HG02943 (cell line): ENCODE data around the gene MEGF10.

Experiments
- ATAC-seq: cut with Tn5 transposase; IDR thresholded peaks from one replicate; pipeline ENCODE4 v1.9.1; 2021; ENCODE audit warnings: mild to moderate bottlenecking, low read depth, moderate library complexity; ENCODE audit not compliant: unreplicated experiment

The MEGF10 gene

DNA sequence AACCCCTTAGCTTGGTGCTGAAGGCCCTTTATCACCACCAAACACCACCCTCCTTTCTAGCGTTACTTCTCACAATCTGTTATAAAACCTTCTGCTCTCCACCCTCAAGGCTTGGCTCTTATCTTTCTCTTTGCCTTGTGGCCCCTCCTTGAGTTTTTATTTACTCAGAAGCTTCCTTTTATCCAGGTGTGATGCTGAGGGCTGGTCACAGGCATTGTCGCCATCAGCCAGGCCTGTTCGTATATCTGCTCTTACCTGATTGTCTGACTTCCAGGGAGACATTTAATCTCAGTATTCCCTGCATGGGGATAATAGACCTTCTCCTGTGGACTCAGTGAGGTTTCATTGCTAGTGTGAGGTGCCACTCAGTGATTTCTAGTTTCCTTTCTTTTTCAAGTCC, 34.2 kb downstream of the MEGF10 start:
- ATAC-seq: no peak

DNA sequence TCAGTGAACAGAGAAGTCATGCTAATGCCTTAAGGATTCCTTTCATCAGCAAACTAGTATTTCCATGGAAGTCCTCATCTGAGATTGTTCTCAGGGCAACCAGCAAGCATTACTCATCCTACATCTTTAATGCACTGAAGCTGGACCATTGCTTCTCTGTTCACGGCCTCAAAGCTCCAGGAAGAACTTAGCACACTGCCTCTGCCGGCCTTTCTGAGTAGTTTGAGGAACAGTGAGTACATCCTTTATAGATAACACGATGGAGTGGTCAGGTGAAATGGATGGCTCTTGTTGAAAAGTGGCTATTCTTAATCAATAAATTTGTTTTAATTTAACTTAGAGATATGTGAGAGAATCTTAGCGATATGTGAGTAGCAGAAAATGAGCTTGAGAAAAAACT, 35.8 kb downstream of the MEGF10 start:
- ATAC-seq: no peak

GRCh38 chr5:127326976-127327755, 36.6 kb downstream of the MEGF10 start:
- no peak for ATAC-seq

DNA sequence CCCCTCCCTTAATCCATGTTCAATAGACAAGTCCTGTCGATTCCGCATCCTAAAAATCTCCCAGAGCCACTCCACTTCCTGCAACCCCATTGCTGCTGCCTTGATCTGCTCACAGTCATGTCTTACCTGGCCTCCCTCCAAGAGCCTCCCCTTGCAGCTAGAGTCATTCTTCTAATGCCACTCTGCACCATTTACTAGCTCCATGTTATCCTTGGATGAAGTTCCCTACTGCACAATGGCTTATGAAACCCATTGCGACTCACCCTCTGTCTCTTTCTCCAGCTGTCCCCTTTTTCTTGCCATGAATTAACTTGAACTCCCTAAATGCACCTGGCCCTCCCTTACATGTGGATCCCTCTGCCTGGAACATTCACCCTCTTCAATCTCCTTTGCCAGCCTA, 39.5 kb downstream of the MEGF10 start:
- no peak for ATAC-seq

- no peak for ATAC-seq
These were observed 41.5 kb downstream of the MEGF10 start for GRCh38 chr5:127331890-127332649.

- ATAC-seq: no peak
These were observed 42.9 kb downstream of the MEGF10 start for GRCh38 chr5:127333483-127333882.

DNA sequence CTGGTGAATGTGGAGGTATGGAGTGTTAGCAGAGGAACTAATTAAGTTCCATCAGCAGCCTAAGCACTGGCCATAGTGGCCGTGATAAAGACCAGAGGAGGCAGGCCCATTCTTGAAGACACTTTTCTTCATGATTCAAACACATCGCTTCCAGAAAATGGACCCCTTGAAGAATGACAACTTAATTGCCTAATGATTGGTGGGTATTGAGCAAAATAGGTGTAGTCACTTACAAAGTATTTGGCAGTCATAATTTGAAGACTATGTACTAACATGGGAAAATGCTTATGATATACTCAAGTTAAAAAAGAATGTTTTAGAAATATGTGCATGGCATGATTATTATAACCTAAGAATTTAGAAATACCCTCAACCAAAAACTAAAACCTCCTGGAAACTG, 44.8 kb downstream of the MEGF10 start:
- no peak for ATAC-seq

GRCh38 chr5:127337876-127338275, 47.3 kb downstream of the MEGF10 start:
- no peak for ATAC-seq

GRCh38 chr5:127338501-127338900, 47.9 kb downstream of the MEGF10 start:
- ATAC-seq: no peak

GRCh38 chr5:127340606-127341005, 50.0 kb downstream of the MEGF10 start:
- ATAC-seq: no peak

- no peak for ATAC-seq
These were observed 51.8 kb downstream of the MEGF10 start for GRCh38 chr5:127342364-127342763.

DNA sequence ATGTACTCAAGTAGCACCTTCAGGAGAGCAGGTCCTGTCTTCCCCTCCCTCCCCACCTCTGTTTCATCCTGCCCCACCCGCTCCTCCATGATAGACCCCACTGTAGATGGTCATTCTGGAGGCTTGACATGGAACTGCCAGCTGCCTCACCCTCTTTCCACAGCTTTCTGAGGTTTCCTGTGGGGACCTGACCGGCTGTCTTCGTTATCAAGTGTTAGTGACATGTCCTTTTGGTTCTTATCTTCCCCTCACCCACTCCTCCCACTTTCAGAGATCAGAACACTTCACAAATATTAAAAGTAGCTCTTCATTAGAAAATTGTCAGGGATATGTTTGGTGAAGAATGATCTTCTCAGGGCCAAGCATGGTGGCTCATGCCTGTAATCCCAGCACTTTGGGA, 52.7 kb downstream of the MEGF10 start:
- no peak for ATAC-seq

- ATAC-seq: no peak
These were observed 53.3 kb downstream of the MEGF10 start for GRCh38 chr5:127343866-127344265.

DNA sequence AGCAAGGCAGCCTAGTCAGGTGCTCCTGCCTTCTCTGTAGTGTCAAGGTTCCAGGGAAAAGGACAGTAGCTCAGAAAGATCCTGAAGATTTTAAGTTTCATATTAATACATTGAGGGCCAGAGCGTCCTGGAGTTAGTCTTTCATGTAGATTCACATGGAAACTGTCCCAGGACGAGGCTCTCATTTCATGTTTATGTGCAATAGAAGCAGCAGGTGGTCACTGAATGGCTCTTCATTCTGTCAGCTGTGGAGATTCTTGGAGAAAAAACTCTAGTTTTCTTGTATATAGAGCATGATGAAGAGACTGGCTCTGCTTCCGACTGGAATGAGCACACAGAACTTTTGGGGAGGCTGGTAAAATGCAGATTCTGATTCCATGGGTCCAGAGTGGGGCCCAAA, 54.3 kb downstream of the MEGF10 start:
- ATAC-seq: no peak

DNA sequence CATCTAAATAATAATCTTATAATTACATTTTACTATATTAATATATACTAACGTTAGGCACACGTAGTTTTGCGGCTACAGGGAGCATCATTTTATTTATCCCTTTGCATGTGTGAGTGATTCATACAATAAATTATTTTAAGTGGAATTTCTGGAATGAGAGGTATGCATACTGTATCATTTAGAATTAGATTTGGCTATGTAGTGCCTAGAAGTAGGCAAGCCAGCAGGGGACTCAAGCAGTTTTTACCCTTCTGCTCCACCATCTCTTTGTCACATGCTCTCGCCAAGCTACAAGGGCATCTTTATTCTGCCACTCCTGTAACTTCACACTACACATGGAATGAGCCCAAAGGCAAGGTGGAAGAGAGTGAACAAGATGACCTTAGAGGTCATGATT, 60.8 kb downstream of the MEGF10 start:
- no peak for ATAC-seq

GRCh38 chr5:127352068-127352467, 61.5 kb downstream of the MEGF10 start:
- ATAC-seq: no peak

- ATAC-seq: no peak
These were observed 62.7 kb downstream of the MEGF10 start for GRCh38 chr5:127353327-127353726.

DNA sequence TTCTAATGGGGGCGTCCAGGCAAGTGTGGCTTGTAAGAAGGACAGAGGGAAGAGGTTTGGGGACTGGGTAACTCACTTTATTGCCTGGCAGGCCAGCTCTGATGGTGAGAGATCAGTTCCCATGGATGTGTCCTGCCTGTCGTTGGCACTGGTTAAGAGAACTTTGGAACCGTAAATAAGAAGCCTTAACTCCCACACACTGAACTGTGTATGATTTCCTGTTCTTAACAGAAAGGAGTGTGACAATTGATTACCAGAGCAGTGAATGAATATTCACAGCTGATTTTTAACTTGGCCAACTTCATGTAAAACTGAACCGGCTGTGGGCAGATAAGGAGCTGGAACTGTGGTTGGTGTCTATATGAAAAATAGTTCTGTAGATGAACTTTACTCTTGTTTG, 63.2 kb downstream of the MEGF10 start:
- ATAC-seq: no peak

DNA sequence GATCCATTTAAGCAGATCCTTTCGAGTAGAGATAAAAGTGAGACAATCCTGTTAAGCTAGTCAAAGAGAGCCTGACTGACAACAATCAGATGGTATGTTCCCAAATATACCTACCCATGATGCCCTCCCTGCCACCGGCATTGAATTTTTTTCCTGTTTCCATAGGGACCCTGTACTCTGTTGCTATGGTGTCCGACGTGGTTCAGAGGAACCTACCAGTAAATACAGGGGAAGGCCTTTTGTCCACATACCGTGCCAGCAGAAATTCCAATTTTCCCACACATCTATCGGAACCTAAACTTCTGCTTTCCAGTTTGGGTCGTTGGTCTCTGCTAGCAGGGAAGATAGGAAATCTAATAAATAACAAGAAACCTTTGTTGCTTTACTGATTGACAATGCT, 64.7 kb downstream of the MEGF10 start:
- ATAC-seq: no peak

GRCh38 chr5:127358284-127358683, 67.7 kb downstream of the MEGF10 start:
- ATAC-seq: no peak

DNA sequence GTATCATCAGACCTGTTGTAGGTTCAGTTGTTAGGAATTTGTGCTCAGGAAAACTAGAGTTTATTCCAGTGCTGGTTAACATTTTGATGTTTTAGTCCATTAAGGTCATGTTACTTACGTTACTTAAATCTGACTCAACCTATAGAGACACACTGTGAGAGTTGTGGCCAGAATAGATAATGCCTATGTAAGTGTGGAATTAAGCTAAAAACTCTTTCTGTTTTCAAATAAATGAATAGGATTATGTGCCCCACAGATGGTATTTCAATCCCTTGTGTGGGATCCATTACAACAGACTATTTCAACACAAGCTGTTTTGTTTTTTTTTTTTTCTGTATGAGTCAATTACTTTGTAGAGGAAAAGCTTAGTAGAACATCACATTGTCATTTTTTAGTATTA, 68.1 kb downstream of the MEGF10 start:
- no peak for ATAC-seq

DNA sequence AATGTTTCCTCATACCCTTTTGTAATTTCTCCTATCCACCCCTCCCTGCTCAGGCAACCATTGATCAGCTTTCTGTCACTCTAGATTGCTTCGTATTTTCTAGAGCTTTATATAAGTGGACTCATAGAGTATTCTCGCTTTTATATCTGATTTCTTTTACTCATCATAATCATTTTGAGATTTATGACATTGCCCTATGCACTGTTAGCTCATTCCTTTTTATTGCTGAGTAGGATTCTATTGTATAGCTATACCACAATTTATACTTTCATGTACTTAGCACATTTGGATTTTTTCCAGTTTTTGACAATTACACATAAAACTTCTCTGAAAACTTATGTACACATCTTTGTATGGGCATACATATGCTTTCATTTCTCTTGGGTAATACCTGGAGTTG, 68.9 kb downstream of the MEGF10 start:
- ATAC-seq: no peak
